GM12873 (cell line): ENCODE measurements around the gene EMP1.

Experiments used
- CTCF ChIP-seq: IDR thresholded peaks from 2 replicates; pipeline ENCODE4 v1.5.1; 2012; ENCODE audit warnings: low read depth, mild to moderate bottlenecking, moderate library complexity, low read length, control low read depth; ENCODE audit not compliant: insufficient read depth; ENCODE audit errors: missing control alignments

EMP1 gene

GRCh38 chr12:13252024-13252423 lies 55.5 kb downstream of the EMP1 start:
- no peak for TF ChIP-seq CTCF

GRCh38 chr12:13252616-13253015 lies 56.1 kb downstream of the EMP1 start:
- no peak for TF ChIP-seq CTCF

GRCh38 chr12:13253966-13254760 lies 57.6 kb downstream of the EMP1 start:
- TF ChIP-seq CTCF, result no peak

- TF ChIP-seq CTCF, result peak; percentile 97
These were observed 59.5 kb downstream of the EMP1 start for GRCh38 chr12:13255792-13256691.

- TF ChIP-seq CTCF, result no peak
These were observed 60.1 kb downstream of the EMP1 start for GRCh38 chr12:13256692-13257045.

GRCh38 chr12:13257356-13257875 lies 60.9 kb downstream of the EMP1 start:
- no peak for TF ChIP-seq CTCF

GRCh38 chr12:13258197-13258596 lies 61.7 kb downstream of the EMP1 start:
- no peak for TF ChIP-seq CTCF
